H1 (cell line): ENCODE results near the gene TRIM46. TPM values are rescaled to one million over a fixed set of nuclear protein-coding genes. Genes with fewer than 3 reads are reported as not detected.

Experiments used
- BRCA1 ChIP-seq: IDR thresholded peaks from 2 replicates; pipeline ENCODE4 v1.6.1; 2012; ENCODE audit warnings: low read depth, low read length, improper control_type of control experiment
- KDM5A ChIP-seq: fragments of 200-600 bp; IDR thresholded peaks from 2 replicates; pipeline ENCODE4 v1.7.1; 2012; ENCODE audit warnings: mild to moderate bottlenecking, low read length, inconsistent platforms, mixed read lengths
- SIN3A ChIP-seq, 2 experiments: IDR thresholded peaks in 1 of 2; conservative IDR thresholded peaks in 1 of 2; 2 replicates each; pipeline ENCODE4 v1.6.1; 2011 to 2012; ENCODE audit warnings: low read length in 2 of 2, improper control_type of control experiment in 1 of 2, low read depth in 1 of 2, mild to moderate bottlenecking in 1 of 2
- SIRT6 ChIP-seq: IDR thresholded peaks from one replicate; pipeline ENCODE4 v1.7.1; 2012; ENCODE audit warnings: low read length, inconsistent platforms
- SP1 ChIP-seq: IDR thresholded peaks from 2 replicates; pipeline ENCODE4 v1.6.1; 2011; ENCODE audit warnings: low read depth, low read length
- SRF ChIP-seq: IDR thresholded peaks from 2 replicates; pipeline ENCODE4 v1.6.1; 2011; ENCODE audit warnings: mild to moderate bottlenecking, low read depth, low read length, moderate library complexity
- polyA plus RNA-seq, 7 experiments: library from polyadenylated mRNA; depleted of rRNA in 3 of 7; stranded (reverse) in 5 of 7; unstranded in 2 of 7; fragments of >200 nt in 5 of 7; fragments of 200-250 nt in 2 of 7; gene quantifications; 1 replicate in 5 of 7; 2 replicates in 1 of 7; 4 replicates in 1 of 7; pipeline versions ENCODE4 v1.2.1 to v1.2.3, GENCODE V29; 2011 to 2013; ENCODE audit warnings: missing spikeins in 2 of 7, mixed read lengths in 2 of 7
- total RNA-seq: library from RNA; stranded (reverse); fragmentation: NEBNext Ultra II Directional; extraction: Animal tissue kit (Norgen Biotek cat#: 25700); gene quantifications from 2 replicates; pipeline ENCODE4 v1.2.1, GENCODE V29; 2021
- TF ChIP-seq, protein P1 (sequence below): fragments of 300-600 bp; sonication (generic); IDR thresholded peaks from 2 replicates; pipeline ENCODE4 v1.7.1; 2012; ENCODE audit warnings: low read length, moderate library complexity, mild to moderate bottlenecking, inconsistent platforms; ENCODE audit not compliant: insufficient replicate concordance
- TF ChIP-seq, protein P2 (sequence below), 3 experiments: IDR thresholded peaks; 1 replicate in 2 of 3; 2 replicates in 1 of 3; pipeline versions ENCODE4 v1.5.1 to v1.6.1; 2011; ENCODE audit warnings: low read length in 3 of 3, mild to moderate bottlenecking in 3 of 3, inconsistent platforms in 2 of 3, low read depth in 1 of 3, moderate library complexity in 1 of 3; ENCODE audit not compliant: insufficient read depth in 1 of 3; ENCODE audit errors: control extremely low read depth in 1 of 3

Gene TRIM46
- total and polyA plus RNA-seq, 2 of the 8 experiments (the other 6 are each of a cell fraction or from before 2014, with no cell fraction given): 15.5 to 21.6 TPM

DNA sequence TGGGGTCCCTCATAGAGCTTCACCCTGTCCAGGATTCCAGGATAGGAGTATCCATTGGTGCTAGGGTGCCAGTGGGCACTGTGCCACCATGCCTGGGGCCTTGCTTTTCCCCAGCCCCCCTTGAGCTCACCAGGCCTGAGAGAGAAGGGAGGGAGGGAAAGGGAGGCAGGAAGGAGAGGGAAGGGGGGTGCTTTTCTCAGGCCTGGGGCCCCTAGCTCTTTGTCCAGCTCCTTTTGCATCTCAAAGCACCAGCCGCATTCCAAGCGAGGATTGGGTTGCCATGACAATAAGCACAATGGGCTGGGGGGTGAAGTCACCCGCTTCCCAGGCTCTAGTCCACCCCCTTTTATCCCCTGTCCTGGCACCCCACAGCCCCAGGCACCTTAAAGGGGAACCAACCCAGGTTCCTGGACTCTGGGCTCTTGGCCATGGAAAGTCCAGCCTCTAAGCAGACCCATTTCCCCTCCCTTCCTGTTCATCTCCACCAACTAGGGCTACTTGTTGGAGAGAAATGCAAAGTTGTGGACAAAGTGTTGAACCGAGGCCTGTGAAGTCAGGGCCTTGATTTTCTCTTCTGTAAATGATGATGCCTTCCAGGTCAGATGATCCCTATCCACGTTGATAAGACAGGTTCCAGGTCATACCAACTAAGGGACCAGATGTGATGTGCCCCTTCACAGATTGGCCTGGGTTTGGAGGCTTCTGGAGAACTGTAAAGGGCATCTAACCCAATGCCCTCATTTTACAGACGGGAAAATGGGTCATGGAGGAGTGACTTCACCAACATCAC, 22.6 kb downstream of the TRIM46 start (continued):
- TF ChIP-seq, protein P1, sequence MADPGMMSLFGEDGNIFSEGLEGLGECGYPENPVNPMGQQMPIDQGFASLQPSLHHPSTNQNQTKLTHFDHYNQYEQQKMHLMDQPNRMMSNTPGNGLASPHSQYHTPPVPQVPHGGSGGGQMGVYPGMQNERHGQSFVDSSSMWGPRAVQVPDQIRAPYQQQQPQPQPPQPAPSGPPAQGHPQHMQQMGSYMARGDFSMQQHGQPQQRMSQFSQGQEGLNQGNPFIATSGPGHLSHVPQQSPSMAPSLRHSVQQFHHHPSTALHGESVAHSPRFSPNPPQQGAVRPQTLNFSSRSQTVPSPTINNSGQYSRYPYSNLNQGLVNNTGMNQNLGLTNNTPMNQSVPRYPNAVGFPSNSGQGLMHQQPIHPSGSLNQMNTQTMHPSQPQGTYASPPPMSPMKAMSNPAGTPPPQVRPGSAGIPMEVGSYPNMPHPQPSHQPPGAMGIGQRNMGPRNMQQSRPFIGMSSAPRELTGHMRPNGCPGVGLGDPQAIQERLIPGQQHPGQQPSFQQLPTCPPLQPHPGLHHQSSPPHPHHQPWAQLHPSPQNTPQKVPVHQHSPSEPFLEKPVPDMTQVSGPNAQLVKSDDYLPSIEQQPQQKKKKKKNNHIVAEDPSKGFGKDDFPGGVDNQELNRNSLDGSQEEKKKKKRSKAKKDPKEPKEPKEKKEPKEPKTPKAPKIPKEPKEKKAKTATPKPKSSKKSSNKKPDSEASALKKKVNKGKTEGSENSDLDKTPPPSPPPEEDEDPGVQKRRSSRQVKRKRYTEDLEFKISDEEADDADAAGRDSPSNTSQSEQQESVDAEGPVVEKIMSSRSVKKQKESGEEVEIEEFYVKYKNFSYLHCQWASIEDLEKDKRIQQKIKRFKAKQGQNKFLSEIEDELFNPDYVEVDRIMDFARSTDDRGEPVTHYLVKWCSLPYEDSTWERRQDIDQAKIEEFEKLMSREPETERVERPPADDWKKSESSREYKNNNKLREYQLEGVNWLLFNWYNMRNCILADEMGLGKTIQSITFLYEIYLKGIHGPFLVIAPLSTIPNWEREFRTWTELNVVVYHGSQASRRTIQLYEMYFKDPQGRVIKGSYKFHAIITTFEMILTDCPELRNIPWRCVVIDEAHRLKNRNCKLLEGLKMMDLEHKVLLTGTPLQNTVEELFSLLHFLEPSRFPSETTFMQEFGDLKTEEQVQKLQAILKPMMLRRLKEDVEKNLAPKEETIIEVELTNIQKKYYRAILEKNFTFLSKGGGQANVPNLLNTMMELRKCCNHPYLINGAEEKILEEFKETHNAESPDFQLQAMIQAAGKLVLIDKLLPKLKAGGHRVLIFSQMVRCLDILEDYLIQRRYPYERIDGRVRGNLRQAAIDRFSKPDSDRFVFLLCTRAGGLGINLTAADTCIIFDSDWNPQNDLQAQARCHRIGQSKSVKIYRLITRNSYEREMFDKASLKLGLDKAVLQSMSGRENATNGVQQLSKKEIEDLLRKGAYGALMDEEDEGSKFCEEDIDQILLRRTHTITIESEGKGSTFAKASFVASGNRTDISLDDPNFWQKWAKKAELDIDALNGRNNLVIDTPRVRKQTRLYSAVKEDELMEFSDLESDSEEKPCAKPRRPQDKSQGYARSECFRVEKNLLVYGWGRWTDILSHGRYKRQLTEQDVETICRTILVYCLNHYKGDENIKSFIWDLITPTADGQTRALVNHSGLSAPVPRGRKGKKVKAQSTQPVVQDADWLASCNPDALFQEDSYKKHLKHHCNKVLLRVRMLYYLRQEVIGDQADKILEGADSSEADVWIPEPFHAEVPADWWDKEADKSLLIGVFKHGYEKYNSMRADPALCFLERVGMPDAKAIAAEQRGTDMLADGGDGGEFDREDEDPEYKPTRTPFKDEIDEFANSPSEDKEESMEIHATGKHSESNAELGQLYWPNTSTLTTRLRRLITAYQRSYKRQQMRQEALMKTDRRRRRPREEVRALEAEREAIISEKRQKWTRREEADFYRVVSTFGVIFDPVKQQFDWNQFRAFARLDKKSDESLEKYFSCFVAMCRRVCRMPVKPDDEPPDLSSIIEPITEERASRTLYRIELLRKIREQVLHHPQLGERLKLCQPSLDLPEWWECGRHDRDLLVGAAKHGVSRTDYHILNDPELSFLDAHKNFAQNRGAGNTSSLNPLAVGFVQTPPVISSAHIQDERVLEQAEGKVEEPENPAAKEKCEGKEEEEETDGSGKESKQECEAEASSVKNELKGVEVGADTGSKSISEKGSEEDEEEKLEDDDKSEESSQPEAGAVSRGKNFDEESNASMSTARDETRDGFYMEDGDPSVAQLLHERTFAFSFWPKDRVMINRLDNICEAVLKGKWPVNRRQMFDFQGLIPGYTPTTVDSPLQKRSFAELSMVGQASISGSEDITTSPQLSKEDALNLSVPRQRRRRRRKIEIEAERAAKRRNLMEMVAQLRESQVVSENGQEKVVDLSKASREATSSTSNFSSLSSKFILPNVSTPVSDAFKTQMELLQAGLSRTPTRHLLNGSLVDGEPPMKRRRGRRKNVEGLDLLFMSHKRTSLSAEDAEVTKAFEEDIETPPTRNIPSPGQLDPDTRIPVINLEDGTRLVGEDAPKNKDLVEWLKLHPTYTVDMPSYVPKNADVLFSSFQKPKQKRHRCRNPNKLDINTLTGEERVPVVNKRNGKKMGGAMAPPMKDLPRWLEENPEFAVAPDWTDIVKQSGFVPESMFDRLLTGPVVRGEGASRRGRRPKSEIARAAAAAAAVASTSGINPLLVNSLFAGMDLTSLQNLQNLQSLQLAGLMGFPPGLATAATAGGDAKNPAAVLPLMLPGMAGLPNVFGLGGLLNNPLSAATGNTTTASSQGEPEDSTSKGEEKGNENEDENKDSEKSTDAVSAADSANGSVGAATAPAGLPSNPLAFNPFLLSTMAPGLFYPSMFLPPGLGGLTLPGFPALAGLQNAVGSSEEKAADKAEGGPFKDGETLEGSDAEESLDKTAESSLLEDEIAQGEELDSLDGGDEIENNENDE: no peak
- no peak for TF ChIP-seq SIRT6
- TF ChIP-seq KDM5A: no peak
- TF ChIP-seq BRCA1: no peak
- TF ChIP-seq SRF: no peak
- TF ChIP-seq SIN3A (conservative IDR thresholded peaks at IDR 0.05 in 1 of 2, IDR thresholded peaks at IDR 0.05 in 1 of 2; ENCODE audit: low read depth in 1 of 2, low read length in 2 of 2): peak; percentile 84 to 88; a peak in 3 of 4 replicates
- peak; percentile 92 for TF ChIP-seq SP1
- TF ChIP-seq, protein P2, sequence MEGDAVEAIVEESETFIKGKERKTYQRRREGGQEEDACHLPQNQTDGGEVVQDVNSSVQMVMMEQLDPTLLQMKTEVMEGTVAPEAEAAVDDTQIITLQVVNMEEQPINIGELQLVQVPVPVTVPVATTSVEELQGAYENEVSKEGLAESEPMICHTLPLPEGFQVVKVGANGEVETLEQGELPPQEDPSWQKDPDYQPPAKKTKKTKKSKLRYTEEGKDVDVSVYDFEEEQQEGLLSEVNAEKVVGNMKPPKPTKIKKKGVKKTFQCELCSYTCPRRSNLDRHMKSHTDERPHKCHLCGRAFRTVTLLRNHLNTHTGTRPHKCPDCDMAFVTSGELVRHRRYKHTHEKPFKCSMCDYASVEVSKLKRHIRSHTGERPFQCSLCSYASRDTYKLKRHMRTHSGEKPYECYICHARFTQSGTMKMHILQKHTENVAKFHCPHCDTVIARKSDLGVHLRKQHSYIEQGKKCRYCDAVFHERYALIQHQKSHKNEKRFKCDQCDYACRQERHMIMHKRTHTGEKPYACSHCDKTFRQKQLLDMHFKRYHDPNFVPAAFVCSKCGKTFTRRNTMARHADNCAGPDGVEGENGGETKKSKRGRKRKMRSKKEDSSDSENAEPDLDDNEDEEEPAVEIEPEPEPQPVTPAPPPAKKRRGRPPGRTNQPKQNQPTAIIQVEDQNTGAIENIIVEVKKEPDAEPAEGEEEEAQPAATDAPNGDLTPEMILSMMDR (IDR thresholded peaks at IDR 0.05; ENCODE audit: control extremely low read depth in 1 of 3, insufficient read depth in 1 of 3, low read depth in 1 of 3, low read length in 3 of 3): no peak
